Testis (tissue), 3 donors: Measurements from ENCODE around the gene CLEC11A. TPM values are rescaled to one million over a fixed set of nuclear protein-coding genes. Genes with fewer than 3 reads are reported as not detected.

Experiments used
- DNase-seq: peaks from one replicate; pipeline ENCODE4 v3.0.0-alpha.2; 2019
- H3K27ac ChIP-seq, 2 donors: fragments of 200-600 bp; sonication (generic); one replicate each; pipeline ENCODE4 v1.5.1; 2019
- H3K27me3 ChIP-seq: fragments of 200-600 bp; sonication (generic); one replicate; pipeline ENCODE4 v1.5.1; 2019
- H3K36me3 ChIP-seq: fragments of 200-600 bp; sonication (generic); one replicate; pipeline ENCODE4 v1.5.1; 2017; ENCODE audit warnings: low read depth; ENCODE audit errors: missing control alignments
- H3K4me1 ChIP-seq: fragments of 200-600 bp; sonication (generic); one replicate; pipeline ENCODE4 v1.5.1; 2019
- H3K4me3 ChIP-seq, 2 donors: fragments of 200-600 bp; sonication (generic); one replicate each; pipeline ENCODE4 v1.5.1; 2017 to 2019
- H3K9me3 ChIP-seq: fragments of 200-600 bp; sonication (generic); one replicate; pipeline ENCODE4 v1.5.1; 2017
- POLR2A ChIP-seq: fragments of 450-650 bp; IDR thresholded peaks from one replicate; pipeline ENCODE4 v1.6.1; 2017; ENCODE audit warnings: antibody characterized with exemption, mild to moderate bottlenecking, moderate library complexity
- WGBS, 2 donors: methylation state at CpG; one replicate each; pipeline ENCODE4 v1.1.5; 2018; 5-methylcytosine and 5-hydroxymethylcytosine counted together
- intact Hi-C: fragments of 100-400 bp; cut with DNase I; formaldehyde crosslinking; loops from one replicate; pipeline ENCODE4 v1.15.1; 2023; ENCODE audit warnings: low total_unique reads
- polyA plus RNA-seq: library from polyadenylated mRNA; stranded (reverse); fragments of 350-450 nt; fragmentation: Illumina TruSeq; extraction: RNeasy Lipid Tissue Mini Kit (QIAGEN cat#74804); gene quantifications from one replicate; pipeline ENCODE4 v1.2.3, GENCODE V29; 2014; ENCODE audit warnings: low read depth, low replicate concordance; ENCODE audit not compliant: insufficient read depth
- total RNA-seq, 2 donors: library from RNA; depleted of rRNA; stranded (reverse); fragments of >200 nt; gene quantifications; one replicate each; pipeline ENCODE4 v1.2.3, GENCODE V29; 2016
- TF ChIP-seq, protein P1 (sequence below), 3 experiments: fragments of 450-650 bp in 2 of 3; fragments of 200-600 bp in 1 of 3; sonication (generic) in 1 of 3; IDR thresholded peaks; one replicate each; pipeline ENCODE4 v1.5.1; 2016 to 2019; ENCODE audit warnings: antibody characterized with exemption in 3 of 3, mild to moderate bottlenecking in 2 of 3, moderate library complexity in 1 of 3

The CLEC11A gene
- total and polyA plus RNA-seq, 3 donors from 2014 or later = 14.3 to 20.6 (median 16.9) TPM

DNA sequence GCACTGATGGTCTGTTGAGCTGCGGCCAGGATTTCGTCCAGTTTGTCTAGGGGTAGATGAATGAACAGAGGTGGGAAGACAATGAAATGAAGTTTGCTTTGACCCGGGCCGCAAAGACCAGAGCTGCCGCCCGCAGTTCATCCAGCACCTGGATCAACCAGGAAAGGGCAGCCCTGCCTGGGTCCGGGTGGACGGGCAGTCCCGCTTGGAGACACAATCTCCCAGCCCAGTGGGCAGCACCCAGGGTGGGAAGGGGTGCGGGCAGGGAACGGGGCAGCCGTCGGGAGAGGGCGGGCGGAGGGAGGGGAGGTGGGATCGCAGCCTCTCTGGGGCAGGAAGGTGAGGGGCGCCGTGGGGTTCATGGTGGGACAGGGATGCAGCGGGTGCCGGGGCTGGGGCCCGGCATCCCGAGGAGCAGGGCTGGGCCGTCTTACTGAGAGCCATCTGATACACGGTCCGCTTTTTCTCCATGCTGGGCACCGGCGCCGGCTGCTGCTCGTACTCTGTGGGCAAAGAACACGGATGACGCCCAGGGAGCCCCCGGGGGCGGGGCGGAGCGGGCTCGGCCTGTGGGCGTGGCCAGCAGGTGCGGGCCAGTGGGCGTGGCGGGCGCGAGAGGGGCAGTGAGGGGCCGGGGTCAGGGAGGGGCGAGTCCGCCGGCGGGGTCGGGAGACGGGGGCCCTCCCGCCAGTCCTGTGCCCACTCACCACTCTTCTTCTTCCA, 36.7 kb upstream of the CLEC11A start:
- Histone ChIP-seq H3K4me3 (peak overlapping the region in 1 of 2 donors; percentile 36), H3K27ac (no peak overlapping the region), H3K36me3 (no peaks in the 10 kb centered on the region), H3K4me1 (no peaks in the 10 kb centered on the region), H3K9me3 (no peaks in the 10 kb centered on the region), H3K27me3 (no peaks in the 10 kb centered on the region)
- TF ChIP-seq, protein P1, sequence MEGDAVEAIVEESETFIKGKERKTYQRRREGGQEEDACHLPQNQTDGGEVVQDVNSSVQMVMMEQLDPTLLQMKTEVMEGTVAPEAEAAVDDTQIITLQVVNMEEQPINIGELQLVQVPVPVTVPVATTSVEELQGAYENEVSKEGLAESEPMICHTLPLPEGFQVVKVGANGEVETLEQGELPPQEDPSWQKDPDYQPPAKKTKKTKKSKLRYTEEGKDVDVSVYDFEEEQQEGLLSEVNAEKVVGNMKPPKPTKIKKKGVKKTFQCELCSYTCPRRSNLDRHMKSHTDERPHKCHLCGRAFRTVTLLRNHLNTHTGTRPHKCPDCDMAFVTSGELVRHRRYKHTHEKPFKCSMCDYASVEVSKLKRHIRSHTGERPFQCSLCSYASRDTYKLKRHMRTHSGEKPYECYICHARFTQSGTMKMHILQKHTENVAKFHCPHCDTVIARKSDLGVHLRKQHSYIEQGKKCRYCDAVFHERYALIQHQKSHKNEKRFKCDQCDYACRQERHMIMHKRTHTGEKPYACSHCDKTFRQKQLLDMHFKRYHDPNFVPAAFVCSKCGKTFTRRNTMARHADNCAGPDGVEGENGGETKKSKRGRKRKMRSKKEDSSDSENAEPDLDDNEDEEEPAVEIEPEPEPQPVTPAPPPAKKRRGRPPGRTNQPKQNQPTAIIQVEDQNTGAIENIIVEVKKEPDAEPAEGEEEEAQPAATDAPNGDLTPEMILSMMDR (IDR thresholded peaks at IDR 0.05) = no peak
- intact Hi-C loops = no loop called here
- WGBS, 2 donors = 40 to 48% methylated on average over 16 to 50 of the region's 50 CpGs
- peak; percentile 37 for DNase-seq

DNA sequence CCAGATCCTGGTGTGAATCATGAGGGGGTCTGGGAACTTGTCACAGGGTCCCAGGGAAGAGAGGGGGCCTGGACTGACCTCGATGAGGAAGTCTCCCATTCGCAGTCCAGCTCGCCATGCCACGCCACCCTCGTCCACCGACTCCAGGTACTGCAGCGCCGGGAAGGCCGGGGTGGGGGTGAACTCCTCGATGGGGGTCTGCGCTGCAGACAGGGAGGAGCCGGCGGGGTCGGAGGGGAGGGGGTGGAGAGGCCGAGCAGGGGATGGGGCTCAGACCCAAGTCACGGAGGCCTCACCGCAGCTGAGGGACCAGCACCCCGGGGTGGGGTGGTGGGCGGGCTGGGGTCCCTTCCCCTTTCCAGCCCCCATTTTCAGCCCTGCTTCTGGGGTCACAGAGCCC, 34.4 kb upstream of the CLEC11A start:
- Histone ChIP-seq H3K4me3 (no peak overlapping the region), H3K4me1 (no peaks in the 10 kb centered on the region), H3K27me3 (no peaks in the 10 kb centered on the region), H3K9me3 (no peaks in the 10 kb centered on the region), H3K27ac (no peak overlapping the region), H3K36me3 (no peaks in the 10 kb centered on the region)
- TF ChIP-seq, protein P1 (IDR thresholded peaks at IDR 0.05) = no peak
- TF ChIP-seq POLR2A = no peak
- WGBS, 2 donors = 79 to 83% methylated on average over 9 to 13 of the region's 19 CpGs
- no peak for DNase-seq
- intact Hi-C loops = no loop called here

DNA sequence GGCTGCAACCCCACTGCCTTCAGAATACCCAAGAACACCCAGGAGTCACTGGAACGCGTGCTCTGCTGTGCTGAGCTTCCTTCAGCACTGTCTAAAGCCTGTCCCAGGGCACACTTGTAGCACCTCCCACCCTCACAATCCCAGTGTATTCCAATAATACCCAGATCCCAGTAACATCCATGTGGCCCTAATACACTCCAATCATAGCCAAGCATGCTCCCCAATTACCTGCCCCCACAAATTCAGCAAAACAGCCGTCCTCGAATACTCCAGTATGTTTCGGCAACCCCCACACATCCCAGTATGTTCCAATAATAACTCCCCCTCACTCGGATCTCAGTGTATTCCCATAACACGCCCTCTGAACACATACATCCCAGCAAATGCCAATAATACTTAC, 32.7 kb upstream of the CLEC11A start:
- no peak for TF ChIP-seq POLR2A
- TF ChIP-seq, protein P1 (IDR thresholded peaks at IDR 0.05) = no peak
- H3K27me3 ChIP-seq = no peaks in the 10 kb centered on the region
- no peak overlapping the region for H3K4me3 ChIP-seq
- H3K4me1 ChIP-seq = peaks cover under 1% of the 10 kb centered on the region
- H3K36me3 ChIP-seq = no peaks in the 10 kb centered on the region
- no peak overlapping the region for H3K27ac ChIP-seq
- no peaks in the 10 kb centered on the region for H3K9me3 ChIP-seq
- intact Hi-C loops = no loop called here
- no peak for DNase-seq
- 75% methylated on average over 7 of the region's 7 CpGs for WGBS, 2 donors

DNA sequence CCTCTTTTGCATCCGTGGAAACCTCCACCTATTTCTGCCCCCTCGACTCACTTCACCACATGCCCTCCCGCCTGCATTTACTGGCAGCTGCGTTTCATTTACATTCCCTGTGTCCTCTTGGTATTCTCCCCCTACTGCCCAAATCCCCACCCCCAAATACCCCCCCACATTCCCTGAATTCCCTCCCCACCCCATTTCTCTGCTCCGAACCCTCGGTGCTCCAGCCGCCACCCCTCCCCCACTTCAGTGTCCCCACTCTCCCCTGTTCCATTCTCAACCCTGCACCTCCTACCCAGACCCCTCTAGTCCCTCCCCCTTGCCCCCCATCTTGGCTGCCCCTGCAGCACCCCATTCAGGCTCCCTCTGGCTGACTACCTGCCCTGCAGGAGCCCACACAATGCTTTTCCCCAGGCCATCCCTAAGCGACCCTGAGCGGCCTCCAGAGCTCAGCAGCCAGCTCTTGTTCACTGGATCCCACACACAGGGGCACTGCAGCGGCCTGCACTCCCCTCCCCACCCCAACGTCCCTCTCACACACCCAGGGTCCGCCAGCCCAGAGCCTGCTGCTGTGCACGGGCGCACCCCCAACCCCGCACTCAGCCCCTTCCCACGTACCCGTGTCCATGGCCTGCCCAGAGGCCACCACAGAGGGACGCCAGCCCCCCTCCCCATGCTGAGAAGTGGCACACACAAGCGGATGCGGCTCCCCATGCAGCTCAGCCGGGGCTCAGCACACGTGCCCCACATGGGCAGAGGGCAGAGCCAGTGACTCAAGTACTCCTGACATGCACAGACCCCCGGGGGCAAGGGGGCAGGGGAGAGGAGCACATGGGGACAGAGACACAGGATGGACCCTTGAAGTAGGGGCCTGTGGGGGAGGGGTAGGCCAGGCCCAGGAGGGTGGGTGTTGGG, 29.8 kb upstream of the CLEC11A start:
- Histone ChIP-seq H3K9me3 (no peaks in the 10 kb centered on the region), H3K36me3 (no peaks in the 10 kb centered on the region), H3K27me3 (no peaks in the 10 kb centered on the region), H3K4me1 (peaks cover 5% of the 10 kb centered on the region), H3K4me3 (no peak overlapping the region), H3K27ac (no peak overlapping the region)
- intact Hi-C loops = no loop called here
- DNase-seq = no peak
- TF ChIP-seq, protein P1 (IDR thresholded peaks at IDR 0.05) = no peak
- no peak for TF ChIP-seq POLR2A
- 28 to 31% methylated on average over 9 to 22 of the region's 23 CpGs for WGBS, 2 donors
